Osteocyte (in vitro differentiated cells): ENCODE data around the gene SORD. TPM values are rescaled to one million over a fixed set of nuclear protein-coding genes. Genes with fewer than 3 reads are reported as not detected.

Experiments used
- DNase-seq: peaks from one replicate; pipeline ENCODE4 v3.0.0; 2021; ENCODE audit warnings: mixed read lengths; ENCODE audit not compliant: unreplicated experiment; ENCODE audit errors: extremely low spot score
- H3K27ac Mint-ChIP-seq: one replicate; pipeline ENCODE4 v1.8.0; 2021; ENCODE audit warnings: mild to moderate bottlenecking, mixed read lengths; ENCODE audit not compliant: unreplicated experiment
- H3K27me3 Mint-ChIP-seq: one replicate; pipeline ENCODE4 v1.8.0; 2021; ENCODE audit warnings: mixed read lengths; ENCODE audit not compliant: unreplicated experiment
- H3K36me3 Mint-ChIP-seq: one replicate; pipeline ENCODE4 v1.8.0; 2021; ENCODE audit warnings: mixed read lengths; ENCODE audit not compliant: unreplicated experiment
- H3K4me1 Mint-ChIP-seq: one replicate; pipeline ENCODE4 v1.8.0; 2021; ENCODE audit warnings: mixed read lengths; ENCODE audit not compliant: unreplicated experiment
- H3K4me3 Mint-ChIP-seq: one replicate; pipeline ENCODE4 v1.8.0; 2021; ENCODE audit warnings: mild to moderate bottlenecking, moderate library complexity, mixed read lengths; ENCODE audit not compliant: unreplicated experiment
- H3K9me3 Mint-ChIP-seq: one replicate; pipeline ENCODE4 v1.8.0; 2021; ENCODE audit warnings: mixed read lengths; ENCODE audit not compliant: unreplicated experiment
- total RNA-seq: library from RNA; stranded (reverse); gene quantifications from 2 replicates; pipeline ENCODE4 v1.2.1, GENCODE V29; 2021
- TF ChIP-seq, protein P1 (sequence below): fragments of 200-600 bp; sonication (generic); IDR thresholded peaks from 2 replicates; pipeline ENCODE4 v1.5.0; 2021; ENCODE audit warnings: antibody characterized with exemption, mild to moderate bottlenecking, moderate library complexity

SORD gene
- total RNA-seq, 1 donor from 2014 or later: 9.8 TPM

DNA sequence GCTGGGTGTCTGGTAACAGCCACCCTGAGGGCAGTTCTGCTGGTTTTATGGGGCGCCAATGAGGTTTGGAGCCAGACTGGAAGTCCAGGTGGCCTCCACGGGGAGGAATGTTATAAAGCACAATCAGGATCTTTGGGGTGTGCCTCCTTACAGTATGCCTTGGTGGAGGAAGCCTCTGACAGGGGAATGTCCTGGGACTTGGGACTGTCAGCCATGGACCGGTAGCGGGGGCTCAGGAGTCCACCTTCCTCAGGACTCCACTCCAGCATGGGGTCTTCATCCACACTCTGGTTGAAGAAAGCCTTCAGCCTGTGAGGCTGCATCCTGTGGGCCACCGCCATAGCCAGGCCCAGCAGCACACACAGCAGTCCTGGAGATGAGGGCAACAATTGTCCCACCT, 96.0 kb downstream of the SORD start:
- Mint-ChIP-seq H3K27ac (no peak overlapping the region), H3K36me3 (no peaks in the 10 kb centered on the region), H3K4me1 (peaks cover 6% of the 10 kb centered on the region), H3K27me3 (peaks cover 23% of the 10 kb centered on the region), H3K9me3 (no peaks in the 10 kb centered on the region), H3K4me3 (no peak overlapping the region)
- no peak for DNase-seq
- TF ChIP-seq, protein P1, sequence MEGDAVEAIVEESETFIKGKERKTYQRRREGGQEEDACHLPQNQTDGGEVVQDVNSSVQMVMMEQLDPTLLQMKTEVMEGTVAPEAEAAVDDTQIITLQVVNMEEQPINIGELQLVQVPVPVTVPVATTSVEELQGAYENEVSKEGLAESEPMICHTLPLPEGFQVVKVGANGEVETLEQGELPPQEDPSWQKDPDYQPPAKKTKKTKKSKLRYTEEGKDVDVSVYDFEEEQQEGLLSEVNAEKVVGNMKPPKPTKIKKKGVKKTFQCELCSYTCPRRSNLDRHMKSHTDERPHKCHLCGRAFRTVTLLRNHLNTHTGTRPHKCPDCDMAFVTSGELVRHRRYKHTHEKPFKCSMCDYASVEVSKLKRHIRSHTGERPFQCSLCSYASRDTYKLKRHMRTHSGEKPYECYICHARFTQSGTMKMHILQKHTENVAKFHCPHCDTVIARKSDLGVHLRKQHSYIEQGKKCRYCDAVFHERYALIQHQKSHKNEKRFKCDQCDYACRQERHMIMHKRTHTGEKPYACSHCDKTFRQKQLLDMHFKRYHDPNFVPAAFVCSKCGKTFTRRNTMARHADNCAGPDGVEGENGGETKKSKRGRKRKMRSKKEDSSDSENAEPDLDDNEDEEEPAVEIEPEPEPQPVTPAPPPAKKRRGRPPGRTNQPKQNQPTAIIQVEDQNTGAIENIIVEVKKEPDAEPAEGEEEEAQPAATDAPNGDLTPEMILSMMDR: no peak

DNA sequence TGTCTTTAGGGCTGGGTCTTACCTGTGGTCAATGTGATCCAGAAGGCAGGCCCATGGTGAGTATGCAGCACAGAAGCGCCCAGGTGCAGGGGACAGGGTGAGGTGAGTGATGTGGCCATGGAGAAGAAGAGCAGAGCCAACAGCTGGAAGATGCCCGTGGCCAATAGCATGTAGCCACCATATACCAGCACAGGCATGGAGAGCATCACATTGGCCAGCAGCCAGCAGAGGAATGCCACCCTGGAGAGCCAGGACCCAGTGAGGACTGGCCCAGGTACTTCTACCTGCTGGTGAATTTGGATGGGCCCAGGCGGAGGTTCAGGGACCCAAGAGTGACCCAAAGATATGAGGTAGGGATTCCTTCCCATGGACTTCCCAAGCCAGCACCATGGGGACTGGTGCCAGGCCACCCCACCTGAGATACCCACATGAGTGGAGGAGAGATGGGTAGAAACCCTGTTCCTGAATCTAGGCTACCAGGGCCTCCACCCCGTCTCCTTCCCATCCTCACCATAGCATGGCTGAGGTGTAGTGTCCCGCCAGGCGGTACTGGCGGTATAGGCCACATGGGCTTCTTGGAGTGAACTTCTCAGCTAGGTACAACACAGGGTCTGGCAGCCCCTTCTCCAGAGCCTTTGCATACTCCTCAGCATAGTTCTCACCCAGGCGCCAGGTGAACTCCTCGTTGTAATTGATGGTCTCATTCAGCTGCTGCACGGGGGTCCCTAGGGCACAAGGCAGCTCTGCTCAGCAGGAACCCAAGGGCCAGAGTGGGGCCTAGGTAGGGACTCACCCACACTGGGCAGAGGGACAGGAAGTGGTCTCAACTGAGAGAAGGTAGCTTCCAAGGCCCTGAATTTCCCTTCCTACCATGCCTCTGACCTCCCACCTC, 97.3 kb downstream of the SORD start:
- TF ChIP-seq, protein P1: no peak
- Mint-ChIP-seq H3K4me3 (no peak overlapping the region), H3K27ac (no peak overlapping the region), H3K36me3 (no peaks in the 10 kb centered on the region), H3K9me3 (no peaks in the 10 kb centered on the region), H3K4me1 (peaks cover 6% of the 10 kb centered on the region), H3K27me3 (peaks cover 19% of the 10 kb centered on the region)
- no peak for DNase-seq

DNA sequence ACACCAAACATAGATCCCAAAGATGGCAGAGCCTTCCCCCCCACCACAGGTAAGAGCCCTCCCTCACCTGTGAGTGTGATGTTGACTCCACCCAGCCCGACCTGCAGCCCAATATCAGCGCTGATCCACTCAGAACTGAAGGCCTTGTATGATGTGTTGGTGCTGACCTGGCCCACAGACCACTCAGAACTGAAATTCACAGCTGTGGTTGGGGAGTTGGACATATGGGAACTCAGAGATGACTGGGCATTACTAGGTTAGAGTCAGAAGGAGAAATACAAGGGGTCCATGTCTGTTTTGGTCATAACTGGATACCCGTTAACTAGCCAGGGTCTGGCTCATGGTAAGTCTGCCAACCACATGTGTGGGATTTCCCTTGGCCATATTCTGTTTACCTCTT, 98.0 kb downstream of the SORD start:
- H3K4me1 Mint-ChIP-seq: peaks cover 6% of the 10 kb centered on the region
- H3K27me3 Mint-ChIP-seq: peaks cover 20% of the 10 kb centered on the region
- TF ChIP-seq, protein P1: no peak
- H3K9me3 Mint-ChIP-seq: no peaks in the 10 kb centered on the region
- DNase-seq: no peak
- H3K4me3 Mint-ChIP-seq: no peak overlapping the region
- no peak overlapping the region for H3K27ac Mint-ChIP-seq
- H3K36me3 Mint-ChIP-seq: no peaks in the 10 kb centered on the region

DNA sequence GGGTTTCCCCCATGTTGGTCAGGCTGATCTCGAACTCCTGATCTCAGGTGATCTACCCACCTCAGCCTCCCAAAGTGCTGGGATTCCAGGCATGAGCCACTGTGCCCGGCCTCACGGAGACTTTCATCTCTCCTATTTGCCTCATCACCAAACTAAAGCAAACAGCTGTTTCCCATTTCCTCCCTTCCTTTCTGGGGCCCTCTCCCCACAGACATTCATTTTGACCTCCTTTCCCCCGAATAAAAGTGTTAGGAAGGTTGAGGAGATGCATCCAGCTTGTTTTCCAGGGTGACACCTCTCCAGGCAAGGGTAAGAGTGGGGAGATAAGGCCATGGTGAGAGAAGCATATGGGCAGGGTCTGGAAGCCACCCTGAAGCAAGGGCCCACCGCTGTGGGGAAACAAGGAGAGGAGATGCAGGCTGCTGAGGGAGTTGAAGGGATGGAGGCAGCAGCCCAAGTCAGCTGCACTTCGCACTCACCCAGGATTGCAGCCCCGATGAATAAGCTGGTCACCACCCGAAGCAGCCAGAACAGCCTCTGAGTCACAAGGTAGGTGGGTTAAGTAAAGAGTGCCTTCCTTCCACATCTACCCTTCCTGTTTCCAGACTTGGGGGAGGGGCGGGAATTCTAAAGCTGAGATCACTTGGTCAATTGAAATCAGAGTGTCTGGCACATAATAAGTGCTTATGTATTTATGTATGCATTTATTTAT, 98.9 kb downstream of the SORD start:
- DNase-seq: no peak
- H3K9me3 Mint-ChIP-seq: no peaks in the 10 kb centered on the region
- peaks cover 6% of the 10 kb centered on the region for H3K4me1 Mint-ChIP-seq
- peaks cover 28% of the 10 kb centered on the region for H3K27me3 Mint-ChIP-seq
- H3K4me3 Mint-ChIP-seq: no peak overlapping the region
- H3K36me3 Mint-ChIP-seq: no peaks in the 10 kb centered on the region
- H3K27ac Mint-ChIP-seq: no peak overlapping the region
- TF ChIP-seq, protein P1: no peak

- H3K27ac Mint-ChIP-seq: no peak overlapping the region
- H3K4me1 Mint-ChIP-seq: peaks cover 5% of the 10 kb centered on the region
- no peaks in the 10 kb centered on the region for H3K9me3 Mint-ChIP-seq
- H3K36me3 Mint-ChIP-seq: no peaks in the 10 kb centered on the region
- DNase-seq: no peak
- peaks cover 32% of the 10 kb centered on the region for H3K27me3 Mint-ChIP-seq
- no peak overlapping the region for H3K4me3 Mint-ChIP-seq
- TF ChIP-seq, protein P1: no peak
These were observed 99.7 kb downstream of the SORD start for GRCh38 chr15:45122719-45123118.
